Brain microvascular endothelial cell (primary cell): ENCODE results near the gene RIOX2.
"Not testable (repeated sequence)": the region's sequence is repeated elsewhere in the genome, so short reads cannot be mapped to it uniquely, and the experiment has no call there.

Experiments used
- DNase-seq: peaks from one replicate; pipeline ENCODE4 v3.0.0-alpha.2; 2020
- H3K27ac ChIP-seq: fragments of 250-450 bp; sonication (Bioruptor Pico); 2 replicates; pipeline ENCODE4 v1.5.1; 2020; ENCODE audit warnings: mild to moderate bottlenecking, moderate library complexity
- H3K27me3 ChIP-seq: fragments of 250-450 bp; sonication (Bioruptor Pico); replicated peaks from 2 replicates; pipeline ENCODE4 v1.5.1; 2020; ENCODE audit warnings: mild to moderate bottlenecking
- H3K36me3 ChIP-seq: fragments of 250-450 bp; sonication (Bioruptor Pico); replicated peaks from 2 replicates; pipeline ENCODE4 v1.5.1; 2020; ENCODE audit warnings: mild to moderate bottlenecking
- H3K4me3 ChIP-seq: 2 replicates; pipeline ENCODE4 v1.5.1; 2011; ENCODE audit warnings: low read depth, mild to moderate bottlenecking, control low read depth, low read length, moderate library complexity
- CTCF ChIP-seq: IDR thresholded peaks from 2 replicates; pipeline ENCODE4 v1.5.1; 2011; ENCODE audit warnings: low read depth, mild to moderate bottlenecking, moderate library complexity, low read length, control low read depth, inconsistent platforms; ENCODE audit errors: missing control alignments
- in situ Hi-C: cut with HindIII; loops from 2 replicates; pipeline ENCODE4 v1.10.0; 2017; ENCODE audit warnings: low sequenced_read_pairs, low pct_ligation_motif_present

The RIOX2 gene

GRCh38 chr3:98012979-98013378 lies 40.7 kb upstream of the RIOX2 start:
- no peak for DNase-seq
- H3K36me3 ChIP-seq, result no peaks in the 10 kb centered on the region
- H3K27ac ChIP-seq, result no peak overlapping the region
- in situ Hi-C loops, result no loop called here
- no peak overlapping the region for H3K4me3 ChIP-seq
- H3K27me3 ChIP-seq, result no peaks in the 10 kb centered on the region
- no peak for TF ChIP-seq CTCF

GRCh38 chr3:98010883-98011449 lies 38.7 kb upstream of the RIOX2 start:
- H3K4me3 ChIP-seq, DNase-seq, H3K27ac ChIP-seq, in situ Hi-C loops, H3K36me3 ChIP-seq, H3K27me3 ChIP-seq: not testable (repeated sequence)

DNA sequence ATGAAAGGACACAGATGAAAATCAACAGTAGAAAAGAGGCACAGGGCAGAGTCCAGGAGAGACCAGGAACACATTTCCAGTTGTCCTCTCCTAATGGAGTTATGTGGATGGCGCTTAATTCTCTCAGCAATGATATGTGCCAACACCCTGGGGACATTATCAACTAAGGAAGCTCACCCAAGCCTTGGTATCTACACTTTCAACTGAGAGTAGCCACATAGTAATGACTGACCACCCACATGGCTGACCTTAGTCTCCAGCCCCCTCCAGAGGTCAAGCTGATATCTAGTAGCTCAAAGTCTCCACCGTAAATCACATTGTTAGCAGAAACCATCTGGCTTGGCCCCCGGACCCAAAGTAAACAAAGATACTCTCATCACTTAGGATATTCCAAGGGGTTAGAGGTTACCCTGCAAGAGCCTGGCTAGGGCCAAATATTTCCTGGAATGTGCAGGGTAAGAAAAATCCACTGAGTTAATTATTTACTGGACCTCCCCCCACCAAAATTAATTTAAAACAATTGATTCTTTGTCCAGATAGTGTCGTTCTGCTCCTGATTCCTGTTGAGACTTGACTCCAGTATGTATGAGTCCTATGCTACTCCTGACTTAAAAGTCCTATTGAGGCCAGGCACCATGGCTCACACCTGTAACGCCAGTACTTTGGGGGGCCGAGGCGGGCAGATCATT lies 38.1 kb upstream of the RIOX2 start:
- no peaks in the 10 kb centered on the region for H3K27me3 ChIP-seq
- no peak for TF ChIP-seq CTCF
- H3K36me3 ChIP-seq, result no peaks in the 10 kb centered on the region
- in situ Hi-C loops, result no loop called here
- no peak for DNase-seq
- no peak overlapping the region for H3K4me3 ChIP-seq
- no peak overlapping the region for H3K27ac ChIP-seq

DNA sequence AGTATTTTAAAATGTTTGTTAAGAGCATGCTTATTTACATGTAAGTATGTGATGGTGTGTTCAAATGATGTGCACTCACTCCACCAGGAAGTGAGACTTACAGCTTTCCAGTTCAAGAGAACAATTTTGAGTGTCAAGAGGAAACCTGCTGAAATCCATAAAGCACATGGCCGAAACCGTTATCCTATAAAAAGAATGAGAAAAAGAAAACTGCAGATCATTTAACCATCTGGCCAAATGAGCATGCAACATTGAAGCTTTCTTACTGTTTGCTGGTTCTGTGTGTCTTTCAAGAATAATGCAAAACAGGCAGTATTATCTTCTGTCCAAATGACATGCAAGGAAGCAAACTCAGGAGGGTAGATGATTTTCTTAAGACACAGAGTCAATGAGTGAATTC lies 36.6 kb upstream of the RIOX2 start:
- no peak for TF ChIP-seq CTCF

DNA sequence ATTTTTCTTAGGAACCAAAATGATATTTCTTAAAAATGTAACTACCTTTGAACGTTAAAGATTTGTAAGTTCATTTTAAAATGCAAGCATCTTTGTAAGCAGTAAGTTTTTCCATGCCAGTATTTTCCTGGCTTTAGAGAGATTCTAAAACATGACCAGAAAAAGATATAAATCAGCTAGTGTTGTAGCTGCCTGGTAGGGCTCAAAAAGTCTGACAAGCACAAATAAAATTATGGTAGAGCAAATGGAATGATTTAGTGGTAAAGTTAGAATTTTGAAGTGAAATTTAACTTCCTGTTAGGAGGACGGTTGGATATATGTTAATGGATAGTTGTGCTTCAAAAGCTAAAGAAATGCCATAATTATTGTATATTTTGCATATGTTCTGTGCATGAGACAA lies 33.2 kb upstream of the RIOX2 start:
- no peak for DNase-seq
- in situ Hi-C loops, result no loop called here
- Histone ChIP-seq H3K27me3 (no peaks in the 10 kb centered on the region), H3K27ac (no peak overlapping the region), H3K4me3 (no peak overlapping the region), H3K36me3 (no peaks in the 10 kb centered on the region)
- no peak for TF ChIP-seq CTCF

More for the DNA sequence above, 36.6 kb upstream of the RIOX2 start:
- Histone ChIP-seq H3K27me3 (no peaks in the 10 kb centered on the region), H3K27ac (no peak overlapping the region), H3K4me3 (no peak overlapping the region), H3K36me3 (no peaks in the 10 kb centered on the region)
- in situ Hi-C loops, result no loop called here
- no peak for DNase-seq

DNA sequence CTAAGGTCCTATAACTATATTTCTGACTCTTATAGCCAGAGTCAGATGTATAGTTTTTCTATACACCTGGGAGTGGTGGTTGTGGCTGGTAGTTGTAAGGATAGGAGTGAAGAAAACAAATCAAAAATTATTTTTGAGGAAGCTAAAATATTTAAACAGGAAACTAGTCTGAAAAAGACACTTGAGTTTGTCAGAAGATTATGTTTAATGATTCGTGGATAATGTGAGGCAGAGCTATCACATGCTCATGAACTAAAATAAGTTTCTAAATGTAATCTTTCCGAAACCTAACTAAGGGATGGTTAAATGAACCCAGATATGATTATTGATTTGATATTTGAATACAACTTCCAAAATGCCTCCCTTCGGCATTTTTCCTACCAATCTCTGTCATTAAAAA lies 32.5 kb upstream of the RIOX2 start:
- no peak for DNase-seq
- in situ Hi-C loops, result no loop called here

More for the DNA sequence above, 32.5 kb upstream of the RIOX2 start:
- Histone ChIP-seq H3K36me3 (no peaks in the 10 kb centered on the region), H3K27ac (no peak overlapping the region), H3K27me3 (no peaks in the 10 kb centered on the region), H3K4me3 (no peak overlapping the region)
- TF ChIP-seq CTCF, result no peak
